ENCODE data around the gene CEP112.

The CEP112 gene

DNA sequence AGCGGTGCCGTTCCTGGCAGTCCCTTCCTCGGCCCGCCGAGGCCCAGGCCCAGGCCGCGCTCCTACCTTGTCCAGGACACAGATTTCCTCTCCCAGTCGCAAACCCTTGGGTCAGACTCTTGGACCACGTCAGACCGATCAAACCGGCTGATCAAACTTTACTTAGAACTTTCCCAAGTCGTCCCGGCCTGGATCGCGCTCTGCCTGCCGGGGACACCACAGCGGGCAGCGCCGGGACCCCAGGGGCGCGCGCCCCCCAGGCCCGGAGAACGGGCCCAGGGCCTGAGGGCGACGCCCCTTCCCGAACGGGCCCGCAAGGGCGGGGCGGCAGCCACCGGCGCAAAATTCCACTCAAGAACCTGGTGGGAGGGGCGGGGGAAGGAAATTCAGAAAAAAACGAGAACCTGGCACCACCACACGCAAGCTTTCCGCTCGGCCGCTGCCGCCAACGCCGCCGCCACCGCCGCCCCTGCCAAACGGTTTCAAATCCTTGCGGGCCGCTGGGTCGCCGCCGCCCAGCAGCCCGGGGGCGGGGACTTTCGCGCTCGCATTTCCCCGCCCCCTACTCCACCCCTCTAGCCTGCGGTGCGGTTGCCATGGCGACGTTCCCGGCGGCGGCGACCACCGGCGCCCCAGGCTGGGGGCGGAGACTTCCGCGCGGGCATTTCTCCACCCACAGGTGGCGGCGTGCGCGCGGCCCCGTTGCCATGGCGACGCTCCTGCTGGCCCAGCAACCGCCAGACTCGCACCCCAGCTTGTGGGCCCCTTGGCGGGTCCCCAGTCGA, at the start of gene CEP112:
Gene CEP112, minus strand, starts transcription at position 541 of the 785 bp plus-strand sequence.
- peak; percentile 86 for DNase-seq (ENCODE audit: low read depth)

DNA sequence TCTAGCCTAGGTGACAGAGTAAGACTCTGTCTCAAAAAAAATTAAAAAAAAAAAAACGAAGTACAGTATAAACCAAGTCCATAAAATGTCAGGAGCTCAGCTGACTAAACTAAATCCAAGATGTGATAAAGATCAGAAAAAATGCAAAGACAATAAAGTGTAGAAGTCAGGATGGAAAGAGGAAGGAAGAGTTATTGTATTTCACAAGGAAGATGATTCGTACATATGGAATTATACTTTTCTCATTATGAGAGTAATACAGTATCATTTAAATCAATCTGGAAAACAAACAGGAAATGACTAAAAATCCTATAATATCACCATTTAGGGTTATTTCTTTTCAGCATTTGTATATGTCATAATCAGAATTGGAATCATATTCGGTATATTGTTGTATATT, 48.7 kb upstream of the CEP112 start:
- DNase-seq (ENCODE audit: low read depth): no peak

DNA sequence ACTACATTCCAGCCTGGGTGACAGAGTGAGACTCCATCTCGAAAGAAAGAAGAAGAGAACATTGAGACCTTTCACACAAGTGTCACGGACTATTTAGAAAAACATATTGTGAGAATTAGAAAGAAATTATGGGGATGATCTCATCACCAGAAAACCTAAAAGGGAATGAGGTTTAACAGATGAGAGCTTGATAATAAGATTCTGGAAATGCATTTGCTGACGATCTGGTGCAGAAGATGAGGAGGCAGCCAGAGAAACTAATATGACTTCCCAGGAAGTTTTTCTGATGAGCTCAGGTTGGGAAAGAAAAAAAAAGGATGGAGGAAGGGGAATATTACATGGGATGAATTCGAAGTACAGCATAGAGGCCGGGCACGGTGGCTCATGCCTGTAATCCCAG, 48.1 kb upstream of the CEP112 start:
- no peak for DNase-seq (ENCODE audit: low read depth)

- DNase-seq (ENCODE audit: low read depth): no peak
These were observed 43.6 kb upstream of the CEP112 start for GRCh38 chr17:66235377-66235994.

DNA sequence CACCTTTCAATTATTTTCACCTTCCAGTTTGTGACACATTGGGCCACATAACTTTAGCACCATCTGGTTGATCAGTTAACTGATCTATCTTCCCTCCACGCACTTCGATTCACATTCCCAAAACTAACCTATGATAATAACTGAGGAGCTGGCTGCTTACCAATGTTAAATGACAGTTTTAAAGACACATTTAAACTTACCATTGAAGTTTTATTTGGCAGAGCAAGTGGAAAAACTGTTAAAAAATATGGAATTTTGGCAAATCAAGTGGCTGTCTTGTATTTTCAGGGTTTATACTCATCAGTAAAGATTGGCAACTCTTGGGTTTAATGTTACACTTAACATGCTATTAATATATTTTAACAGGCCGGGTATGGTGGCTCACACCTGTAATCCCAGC, 42.7 kb upstream of the CEP112 start:
- no peak for DNase-seq (ENCODE audit: low read depth)

DNA sequence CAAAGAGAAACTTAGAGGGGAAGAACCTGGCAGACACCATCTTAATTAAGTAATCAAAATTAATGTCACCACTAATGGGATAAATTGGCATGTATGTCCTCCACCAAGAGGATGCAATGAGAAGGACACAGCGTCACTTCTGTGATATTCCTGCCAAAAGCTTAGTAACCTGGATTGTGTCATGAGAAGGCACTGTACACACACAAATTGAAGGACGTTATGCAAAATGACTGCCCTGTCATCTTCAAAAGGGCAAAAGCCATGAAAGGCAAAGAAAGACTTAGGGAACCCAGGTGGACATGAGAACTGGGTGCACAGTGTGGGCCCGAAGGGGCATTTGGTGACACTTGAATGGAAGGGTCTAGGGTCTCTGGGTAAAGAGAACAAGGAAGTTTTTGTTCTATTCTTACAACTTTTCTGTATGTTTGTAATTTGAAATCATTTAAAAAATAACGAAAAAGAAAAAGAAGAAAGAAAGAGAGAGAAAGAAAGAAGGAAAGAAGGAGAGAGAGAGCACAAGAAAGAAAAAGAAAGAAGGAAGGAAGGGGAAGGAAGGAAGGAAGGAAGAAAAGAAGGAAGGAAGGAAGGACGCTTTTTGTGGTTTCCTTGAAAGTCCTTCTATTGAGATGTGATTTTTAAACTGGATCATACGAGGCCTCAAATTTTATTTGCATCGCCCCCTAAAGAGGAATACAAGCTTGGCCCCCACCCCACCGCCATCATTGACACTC, 41.3 kb upstream of the CEP112 start:
- no peak for DNase-seq (ENCODE audit: low read depth)

- no peak for DNase-seq (ENCODE audit: low read depth)
These were observed 39.1 kb upstream of the CEP112 start for GRCh38 chr17:66230922-66231591.

DNA sequence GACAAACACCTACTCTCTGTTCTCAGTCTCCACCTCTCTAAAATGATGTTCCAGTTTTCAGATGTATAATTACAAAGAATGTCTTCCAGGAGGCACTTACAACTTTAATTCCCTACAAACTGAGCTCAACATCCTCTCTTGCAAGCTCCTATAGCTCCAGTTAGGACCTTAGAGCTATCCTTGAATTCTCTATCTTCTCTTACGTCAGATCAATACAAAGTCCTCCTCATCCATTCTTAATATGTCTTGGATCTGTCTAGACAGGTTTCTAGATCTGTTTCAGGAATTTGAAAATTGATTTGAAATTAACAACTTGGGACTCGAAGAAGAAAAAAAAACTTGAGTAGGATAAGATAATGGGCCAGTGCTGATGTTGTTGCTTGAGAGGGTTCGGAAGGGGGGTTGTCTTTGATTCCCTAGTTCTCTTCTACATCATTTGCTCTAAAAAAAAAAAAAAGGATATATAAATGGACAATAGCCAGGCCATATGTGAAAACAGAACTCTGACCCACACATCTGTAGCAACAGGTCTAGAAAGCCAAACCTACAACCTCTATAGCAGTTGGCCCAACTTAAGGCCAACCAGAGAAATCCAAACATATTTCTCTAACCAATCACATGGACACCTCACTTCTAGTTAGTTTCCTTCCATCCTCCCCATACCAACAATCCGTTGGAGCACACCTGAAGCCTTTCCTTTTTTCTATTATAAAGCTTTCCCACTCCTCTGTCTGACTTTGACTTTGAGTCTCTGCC, 38.0 kb upstream of the CEP112 start:
- no peak for DNase-seq (ENCODE audit: low read depth)

- DNase-seq (ENCODE audit: low read depth): no peak
These were observed 37.2 kb upstream of the CEP112 start, which contains the start of gene APOH for GRCh38 chr17:66228887-66229782. TSS of gene APOH (minus strand) at chr17:66229415. CDS start at chr17:66229379, 36 bp downstream.

- DNase-seq (ENCODE audit: low read depth): no peak
These were observed 35.5 kb upstream of the CEP112 start for GRCh38 chr17:66227212-66228045.

- DNase-seq (ENCODE audit: low read depth): no peak
These were observed 30.9 kb upstream of the CEP112 start for GRCh38 chr17:66222798-66223350.

DNA sequence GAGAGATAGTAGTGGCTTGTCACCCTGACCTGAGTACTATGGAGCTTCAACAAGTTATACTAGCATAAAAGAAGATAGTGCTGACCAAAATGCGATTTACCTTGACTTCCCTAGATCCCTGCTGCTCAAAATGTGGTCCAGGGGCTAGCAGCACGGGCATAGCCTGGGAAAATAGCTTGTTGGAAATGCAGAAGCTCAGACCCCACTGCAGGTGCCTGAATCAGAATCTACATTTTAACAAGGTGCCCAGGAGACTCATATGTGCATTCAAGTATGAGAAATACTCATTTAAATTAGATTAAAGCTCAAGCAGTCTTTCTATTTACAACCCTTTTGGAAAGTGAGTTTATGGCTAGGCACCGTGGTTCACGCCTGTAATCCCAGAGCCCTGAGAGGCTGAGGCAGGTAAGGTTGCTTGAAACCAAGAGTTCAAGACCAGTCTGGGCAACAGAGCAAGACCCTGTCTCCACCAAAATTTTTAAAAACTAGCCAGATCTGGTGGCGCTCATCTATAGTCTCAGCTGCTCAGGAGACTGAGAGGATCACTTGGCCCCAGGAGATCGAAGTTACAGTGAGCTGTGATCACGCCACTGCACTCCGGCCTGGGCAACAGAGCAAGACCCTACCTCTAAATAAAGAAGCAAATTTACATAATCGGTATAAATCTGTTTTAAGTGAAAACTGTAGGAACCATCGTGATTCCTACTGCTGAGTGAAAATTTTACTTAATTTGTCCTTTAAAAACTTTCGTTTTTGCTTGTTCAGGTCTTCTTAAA, 30.0 kb upstream of the CEP112 start:
- no peak for DNase-seq (ENCODE audit: low read depth)

GRCh38 chr17:66221343-66221742, 29.4 kb upstream of the CEP112 start:
- no peak for DNase-seq (ENCODE audit: low read depth)

DNA sequence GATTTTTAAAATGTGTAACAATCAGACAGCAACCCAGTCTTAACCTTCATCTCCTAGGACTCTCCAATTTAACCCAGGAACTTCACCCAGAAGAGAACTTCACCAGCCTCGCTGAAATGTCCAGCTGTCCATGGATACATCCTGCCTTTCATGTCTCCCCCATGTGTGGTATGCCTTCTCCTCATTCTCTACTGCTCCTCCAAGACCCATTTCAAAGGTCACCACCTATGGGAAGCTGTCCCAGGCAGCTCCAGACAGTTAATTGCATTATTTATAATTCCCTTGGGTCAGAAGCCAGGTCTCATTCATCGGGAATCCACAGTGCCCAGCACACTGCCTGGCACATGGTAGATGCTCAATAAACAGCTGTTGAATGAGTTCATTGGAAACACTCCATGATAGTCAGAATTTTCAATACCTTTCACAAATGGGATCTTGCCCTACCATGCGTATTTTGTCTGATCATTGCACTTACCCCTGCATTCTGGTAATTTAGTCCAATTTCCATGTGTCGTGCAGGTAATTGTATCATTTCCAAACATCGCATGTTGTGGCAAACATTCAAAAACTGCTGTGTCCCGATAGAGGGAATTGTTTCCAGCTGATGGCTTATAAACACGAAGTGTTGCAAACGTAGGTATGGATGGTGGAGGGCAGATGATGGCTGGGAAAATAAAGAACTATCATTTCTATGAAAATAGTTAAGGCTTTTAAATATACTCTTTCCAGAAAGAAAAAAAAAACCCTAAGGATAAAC, 28.3 kb upstream of the CEP112 start:
- DNase-seq (ENCODE audit: low read depth): no peak

DNA sequence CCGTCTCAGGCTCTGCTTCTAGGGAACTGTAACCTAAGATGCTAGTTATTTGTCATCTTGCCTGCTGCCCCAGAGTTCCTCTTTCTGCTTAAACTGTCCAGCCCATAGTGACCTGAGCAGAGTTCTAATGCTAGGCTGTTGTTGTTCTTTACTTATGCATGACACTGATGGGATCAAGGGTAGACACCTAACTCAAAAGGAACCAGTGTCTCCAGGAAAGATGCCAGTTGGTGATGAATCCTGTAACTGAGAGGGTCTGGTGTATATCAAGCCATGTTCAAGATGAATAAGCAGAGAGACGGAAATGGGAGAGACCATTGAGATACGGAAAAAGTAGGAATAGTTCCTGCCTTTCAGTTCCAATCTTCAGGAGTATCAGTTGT, 23.6 kb upstream of the CEP112 start:
- no peak for DNase-seq (ENCODE audit: low read depth)

DNA sequence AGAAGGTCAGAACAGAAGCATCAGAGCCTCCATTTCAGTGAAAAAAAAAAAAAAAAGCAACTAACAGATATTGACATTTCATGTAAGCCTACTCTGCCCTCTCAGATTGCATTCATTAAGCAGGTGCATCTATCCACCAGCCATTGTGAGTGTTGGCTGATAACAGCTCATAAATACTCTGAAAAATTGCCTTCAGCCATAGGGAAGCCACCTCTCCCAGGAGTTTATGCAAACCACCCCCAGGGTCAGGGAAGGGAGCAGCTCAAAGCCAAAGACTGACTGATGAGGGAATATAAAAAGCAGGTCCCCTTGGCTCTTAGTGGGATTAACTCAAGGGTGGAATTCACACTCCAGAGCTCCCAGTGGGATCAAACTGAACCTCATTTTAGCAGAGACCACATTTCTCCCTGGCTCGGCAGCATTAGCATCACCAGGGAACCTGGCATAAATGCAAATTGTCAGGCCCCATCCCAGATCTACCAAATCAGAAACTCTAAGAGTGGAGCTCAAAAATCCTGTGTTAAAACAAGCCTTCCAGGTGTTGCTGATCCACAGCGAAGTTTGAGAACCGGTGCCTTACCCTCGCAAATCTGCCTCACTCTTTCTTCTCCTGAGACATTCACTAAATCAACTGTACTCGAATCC, 23.1 kb upstream of the CEP112 start:
- no peak for DNase-seq (ENCODE audit: low read depth)

- DNase-seq (ENCODE audit: low read depth): no peak
These were observed 19.3 kb upstream of the CEP112 start for GRCh38 chr17:66211047-66211810.
